ENCODE results near the gene IKZF5.
A peak's percentile ranks its signal among the peaks of the same experiment; 100 is the strongest.

Gene IKZF5

DNA sequence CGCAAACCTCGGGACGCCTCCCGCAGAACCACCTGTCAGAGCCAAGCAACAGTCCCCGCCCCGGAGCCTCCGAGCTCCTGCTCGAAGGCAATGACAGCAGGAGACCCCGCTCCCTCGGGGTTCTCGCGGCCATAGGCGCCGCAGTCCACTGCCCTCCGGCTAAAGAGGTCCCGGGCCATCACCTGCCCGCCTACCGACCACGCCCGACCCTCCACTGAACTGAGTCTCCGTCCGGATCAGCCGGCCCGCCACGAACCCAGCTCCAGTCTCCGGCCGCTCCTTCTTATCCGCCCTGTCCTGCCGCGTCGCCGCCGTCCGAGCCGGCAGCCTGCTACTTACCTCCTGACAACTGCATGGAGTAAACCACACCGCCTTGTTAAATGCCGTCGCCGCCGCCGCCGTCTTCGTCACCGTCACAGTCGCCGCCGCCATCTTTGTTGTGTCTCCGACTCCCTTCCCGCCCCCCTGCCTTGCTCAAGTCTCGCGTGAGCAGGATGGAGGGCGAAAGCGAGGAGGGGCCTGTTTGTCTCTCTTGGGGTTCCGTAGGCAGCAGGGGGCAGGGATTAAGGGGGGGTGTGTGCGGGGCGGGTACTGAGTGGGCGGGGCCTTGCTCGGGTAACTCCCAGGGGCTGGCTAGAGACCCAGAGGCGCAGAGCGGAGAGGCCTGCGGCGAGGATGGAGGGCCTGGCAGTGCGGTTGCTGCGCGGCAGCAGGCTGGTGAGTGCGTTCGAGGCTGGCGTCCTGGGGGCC is at the start of gene IKZF5, which contains the start of gene ACADSB:
TSS of gene IKZF5 (minus strand) at position 441 of the 750 bp plus-strand sequence. CDS start 10,170 bp downstream, outside the sequence.
TSS of gene ACADSB (plus strand) at position 652 of the 750 bp plus-strand sequence. CDS start at position 676, 24 bp downstream.
- DNase-seq (ENCODE audit: extremely low read depth in 1 of 2, low read depth in 1 of 2): peak; percentile 86 to 93

GRCh38 chr10:123057968-123058367 is 49.4 kb upstream of the IKZF5 start:
- no peak for DNase-seq (ENCODE audit: extremely low read depth in 1 of 2, low read depth in 1 of 2)

DNA sequence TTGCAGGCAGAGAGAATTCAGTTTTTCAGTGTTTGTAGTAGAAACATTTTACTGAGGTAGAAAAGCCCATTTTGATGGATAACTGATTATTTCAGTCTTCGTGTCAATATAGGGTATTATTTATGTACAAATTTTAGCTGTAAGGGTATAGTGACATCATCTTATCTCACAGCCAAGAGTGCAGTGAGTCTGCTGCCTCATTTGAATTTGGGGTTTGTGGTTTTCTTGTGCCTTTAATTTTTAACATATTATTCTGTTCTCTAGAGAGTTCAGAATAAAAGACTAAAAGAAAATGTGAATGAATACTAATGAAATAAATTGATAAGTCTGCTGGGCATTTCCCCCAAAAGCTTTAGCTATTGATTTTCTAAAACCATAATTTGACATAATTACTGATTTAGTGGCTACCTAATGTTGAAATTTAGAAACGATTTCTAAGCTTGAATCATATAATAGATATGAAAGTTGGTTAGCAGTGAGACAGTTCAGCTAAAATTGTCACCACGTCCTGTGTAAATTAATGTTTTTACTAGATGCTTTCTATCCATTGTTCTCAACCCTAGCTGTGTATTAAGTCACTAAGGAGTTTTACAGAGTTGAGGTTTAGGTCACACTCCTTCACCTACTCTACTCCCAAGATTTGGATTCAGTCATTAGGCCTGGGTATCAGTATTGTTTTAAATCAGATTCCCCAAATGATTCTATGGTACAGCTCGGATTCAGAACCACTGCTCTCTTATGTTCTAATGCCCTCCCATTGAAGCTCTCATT is 37.6 kb upstream of the IKZF5 start:
- no peak for DNase-seq (ENCODE audit: extremely low read depth in 1 of 2, low read depth in 1 of 2)

- DNase-seq (ENCODE audit: extremely low read depth in 1 of 2, low read depth in 1 of 2): no peak
Measured at GRCh38 chr10:123044391-123044790, 35.8 kb upstream of the IKZF5 start.

DNA sequence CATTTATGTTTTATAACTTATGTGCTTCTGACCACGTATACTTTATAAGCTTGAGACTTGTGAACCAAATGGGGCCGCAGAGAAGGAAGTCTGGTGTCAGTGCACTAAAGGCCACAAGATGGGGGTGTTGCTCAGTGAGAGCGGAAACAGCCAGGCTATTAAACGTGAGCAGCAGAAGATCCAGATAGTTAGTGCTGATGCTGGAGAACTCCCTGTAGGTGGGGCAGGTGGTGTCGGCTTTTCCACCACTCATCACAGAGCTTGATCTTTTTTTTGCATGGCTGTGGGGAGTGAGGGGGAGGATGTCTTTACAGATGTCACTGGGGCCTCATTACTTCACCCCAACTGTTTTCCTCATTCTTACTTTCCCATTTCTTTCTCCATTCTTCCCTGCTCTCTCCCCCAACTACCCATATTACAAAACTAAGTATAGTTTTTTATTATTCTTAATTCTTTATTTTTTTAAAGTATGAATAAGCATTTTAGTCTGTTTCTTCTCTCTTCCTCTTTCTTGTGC is 34.9 kb upstream of the IKZF5 start:
- peak in 1 of 2 donors; percentile 5 for DNase-seq (ENCODE audit: extremely low read depth in 1 of 2, low read depth in 1 of 2)

- DNase-seq (ENCODE audit: extremely low read depth in 1 of 2, low read depth in 1 of 2): no peak
Measured at GRCh38 chr10:123042708-123043408, 34.3 kb upstream of the IKZF5 start.

GRCh38 chr10:123039632-123039930 is 31.0 kb upstream of the IKZF5 start:
- no peak for DNase-seq (ENCODE audit: extremely low read depth in 1 of 2, low read depth in 1 of 2)

- DNase-seq (ENCODE audit: extremely low read depth in 1 of 2, low read depth in 1 of 2): no peak
Measured at GRCh38 chr10:123038782-123039631, 30.4 kb upstream of the IKZF5 start.

GRCh38 chr10:123035467-123036086 is 27.0 kb upstream of the IKZF5 start:
- DNase-seq (ENCODE audit: extremely low read depth in 1 of 2, low read depth in 1 of 2): no peak

DNA sequence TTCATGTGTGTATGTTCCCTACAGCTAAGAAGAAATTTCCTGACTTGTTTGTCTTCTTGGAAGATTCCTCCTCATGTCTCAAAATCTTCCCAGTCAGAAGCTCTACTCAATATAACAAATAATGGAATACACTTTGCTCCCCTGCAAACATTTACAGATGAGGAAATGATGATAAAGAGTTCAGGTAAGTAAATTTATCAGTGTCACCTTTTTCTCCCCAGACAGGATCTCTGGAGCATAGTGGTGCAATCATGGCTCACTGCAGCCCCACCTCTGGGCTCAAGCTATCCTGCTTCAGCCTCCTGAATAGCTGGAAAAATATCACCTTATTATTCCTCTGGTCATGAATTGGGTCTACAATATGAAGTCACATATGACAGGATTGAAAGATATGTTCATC is 25.7 kb upstream of the IKZF5 start:
- no peak for DNase-seq (ENCODE audit: extremely low read depth in 1 of 2, low read depth in 1 of 2)

DNA sequence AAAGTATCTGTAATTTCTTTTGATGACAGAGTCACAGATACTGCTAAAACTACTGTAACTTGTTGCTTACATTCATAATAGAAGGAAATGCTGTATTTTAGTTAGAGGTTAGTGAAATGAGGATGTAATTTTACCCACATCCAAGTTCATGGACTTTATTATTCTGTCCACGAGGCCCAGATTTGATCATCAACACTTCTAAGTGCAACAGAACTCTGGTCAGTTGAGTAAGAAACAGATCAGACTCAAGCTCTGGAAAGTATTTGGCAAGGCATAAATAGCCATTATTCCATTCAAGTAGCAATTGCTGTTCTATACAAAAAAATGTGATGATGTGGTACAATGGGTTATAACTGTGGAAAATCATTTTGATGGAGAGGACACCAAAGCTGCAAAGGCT is 22.5 kb upstream of the IKZF5 start:
- DNase-seq (ENCODE audit: extremely low read depth in 1 of 2, low read depth in 1 of 2): no peak

GRCh38 chr10:123027861-123028260 is 19.3 kb upstream of the IKZF5 start:
- DNase-seq (ENCODE audit: extremely low read depth in 1 of 2, low read depth in 1 of 2): no peak

DNA sequence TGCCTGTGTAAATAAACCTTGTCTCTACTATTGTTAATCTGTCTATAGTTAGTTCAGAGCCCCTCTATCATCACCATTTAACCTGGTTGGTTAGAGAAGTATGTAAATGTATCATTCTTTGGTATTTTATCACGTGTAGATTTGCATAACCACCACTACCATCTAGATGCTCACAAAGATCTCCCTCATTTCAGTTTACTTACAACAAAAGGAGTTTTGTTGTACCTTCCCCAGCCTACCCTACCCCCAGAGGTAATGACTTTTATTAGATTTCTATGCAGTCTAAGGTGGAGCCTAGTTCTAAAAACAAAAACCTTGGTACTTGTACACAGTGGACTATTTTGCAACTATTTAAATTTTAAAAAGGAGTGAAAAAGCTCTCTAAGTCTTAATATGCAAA is 17.7 kb upstream of the IKZF5 start:
- no peak for DNase-seq (ENCODE audit: extremely low read depth in 1 of 2, low read depth in 1 of 2)

DNA sequence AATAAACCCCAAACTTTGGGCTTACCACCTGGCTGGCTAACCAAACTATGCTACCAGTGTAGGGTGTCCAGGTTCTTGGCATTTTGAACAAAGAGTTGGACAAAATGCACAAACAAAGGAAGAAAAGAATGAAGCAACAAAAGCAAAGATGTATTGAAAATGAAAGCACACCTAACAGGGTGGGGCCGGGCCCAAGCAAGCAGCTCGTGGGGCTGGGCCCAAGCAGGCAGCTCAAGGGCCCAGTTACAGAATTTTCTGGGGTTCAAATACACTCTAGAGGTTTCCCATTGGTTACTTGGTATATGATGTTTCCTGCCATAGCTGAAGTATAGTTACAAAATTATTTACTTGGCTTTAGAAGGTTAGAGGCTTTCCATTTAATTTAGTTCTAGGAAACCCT is 15.9 kb upstream of the IKZF5 start:
- no peak for DNase-seq (ENCODE audit: extremely low read depth in 1 of 2, low read depth in 1 of 2)

GRCh38 chr10:123021517-123021916 is 12.9 kb upstream of the IKZF5 start:
- no peak for DNase-seq (ENCODE audit: extremely low read depth in 1 of 2, low read depth in 1 of 2)

DNA sequence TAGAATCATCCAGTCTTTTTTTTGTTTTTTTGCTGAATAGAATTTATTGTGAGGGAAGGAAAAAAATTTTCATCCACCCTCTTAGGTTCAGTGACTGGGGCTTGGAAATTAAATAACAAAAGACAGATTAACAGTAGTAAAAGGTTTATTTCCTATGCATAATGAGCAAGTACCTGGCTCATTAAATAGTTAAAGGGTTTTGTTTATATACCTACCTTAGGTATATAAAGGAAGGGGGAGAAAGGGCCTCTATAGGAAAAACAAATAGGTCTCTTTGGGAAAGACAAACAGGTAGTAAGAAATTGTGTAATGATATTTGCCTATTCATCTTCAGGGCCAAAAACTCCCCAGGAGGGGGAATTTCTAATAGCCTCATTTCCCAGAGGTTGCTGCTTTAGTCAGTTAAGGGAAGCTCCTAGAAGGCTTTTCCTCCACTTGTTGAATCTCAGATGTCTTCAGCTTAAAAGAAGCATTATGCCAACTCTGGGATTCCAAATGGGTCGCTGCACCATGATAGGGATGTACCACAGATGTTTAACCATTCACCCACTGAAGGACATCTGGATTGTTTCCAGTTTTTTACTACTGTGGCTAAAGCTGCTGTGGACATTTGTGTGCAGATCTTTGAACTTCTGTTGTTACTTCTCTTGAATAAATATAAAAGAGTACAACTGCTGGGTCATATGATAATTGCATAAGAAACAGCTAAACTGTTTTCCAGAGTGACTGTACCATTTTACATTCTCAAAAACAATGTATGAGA is 11.5 kb upstream of the IKZF5 start:
- DNase-seq (ENCODE audit: extremely low read depth in 1 of 2, low read depth in 1 of 2): no peak

GRCh38 chr10:123019264-123019663 is 10.7 kb upstream of the IKZF5 start:
- DNase-seq (ENCODE audit: extremely low read depth in 1 of 2, low read depth in 1 of 2): no peak

DNA sequence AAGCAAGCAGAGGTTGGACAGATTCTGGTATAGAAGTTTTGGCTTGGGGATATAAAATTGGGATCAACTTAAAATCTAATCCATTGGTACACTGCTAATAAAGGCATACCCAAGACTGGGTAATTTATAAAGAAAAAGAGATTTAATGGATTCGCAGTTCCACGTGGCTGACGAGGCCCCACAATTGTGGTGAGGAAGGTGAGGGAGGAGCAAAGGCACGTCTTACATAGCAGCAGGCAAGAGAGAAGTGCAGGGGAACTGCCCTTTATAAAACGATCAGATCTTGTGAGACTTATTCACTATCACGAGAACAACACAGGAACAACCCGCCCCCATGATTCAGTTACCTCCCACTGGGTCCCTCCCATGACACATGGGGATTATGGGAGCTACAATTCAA is 9.9 kb upstream of the IKZF5 start:
- DNase-seq (ENCODE audit: extremely low read depth in 1 of 2, low read depth in 1 of 2): no peak

- DNase-seq (ENCODE audit: extremely low read depth in 1 of 2, low read depth in 1 of 2): no peak
Measured at GRCh38 chr10:123017421-123018165, 9.0 kb upstream of the IKZF5 start.
